ENCODE measurements around the gene IGF1R.

IGF1R gene

GRCh38 chr15:98712845-98713584 is 64.7 kb downstream of the IGF1R start:
- no peak for DNase-seq

- no peak for DNase-seq
Measured at GRCh38 chr15:98713585-98714001, 65.3 kb downstream of the IGF1R start.

- no peak for DNase-seq
Measured at GRCh38 chr15:98714922-98715321, 66.6 kb downstream of the IGF1R start.

DNA sequence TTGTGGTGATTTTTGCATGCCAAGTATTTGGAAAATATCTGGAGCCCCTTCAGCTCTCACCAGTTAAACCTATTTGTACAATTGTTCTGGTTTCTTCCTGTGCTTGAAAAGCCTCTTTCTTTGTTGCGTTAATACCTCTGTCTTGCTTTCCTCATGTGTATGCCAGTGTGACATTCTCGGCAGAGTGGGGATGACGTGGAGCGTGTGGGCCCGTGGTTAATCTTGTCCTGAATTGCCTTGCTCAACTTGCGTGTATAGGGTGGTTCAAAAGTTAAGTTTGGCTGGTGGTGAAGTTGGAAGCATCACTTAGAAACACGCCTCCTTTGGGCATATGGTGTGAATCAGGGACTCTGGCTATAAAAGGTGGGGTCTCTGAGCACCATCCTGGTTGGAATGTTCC is 67.1 kb downstream of the IGF1R start:
- no peak for DNase-seq

DNA sequence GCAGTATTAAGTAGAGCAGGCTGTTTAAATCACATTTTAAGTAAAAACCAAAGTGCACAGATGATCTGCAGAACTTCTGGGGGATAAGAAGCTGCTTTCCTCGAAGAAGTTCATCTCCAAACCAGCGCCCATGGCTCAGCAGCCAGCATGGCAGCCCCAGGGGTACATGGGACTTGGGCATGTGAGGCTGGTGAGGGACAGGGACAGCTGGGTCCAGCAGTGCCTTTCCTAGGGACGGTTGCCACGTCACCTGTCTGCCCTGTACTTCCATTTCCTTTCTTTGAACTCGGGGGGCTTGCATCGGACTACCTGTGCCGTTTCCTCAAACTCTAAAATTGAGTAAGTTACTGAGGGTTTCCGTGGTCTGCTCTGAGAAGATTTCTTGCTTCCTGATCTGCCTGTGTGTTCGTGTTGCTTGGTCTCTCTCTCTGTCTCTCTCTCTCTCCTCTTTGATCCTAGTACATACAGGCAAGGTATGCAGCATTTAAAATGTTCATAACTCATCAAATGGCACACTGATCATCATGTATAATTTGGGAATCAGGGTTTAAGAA is 67.6 kb downstream of the IGF1R start:
- no peak for DNase-seq

DNA sequence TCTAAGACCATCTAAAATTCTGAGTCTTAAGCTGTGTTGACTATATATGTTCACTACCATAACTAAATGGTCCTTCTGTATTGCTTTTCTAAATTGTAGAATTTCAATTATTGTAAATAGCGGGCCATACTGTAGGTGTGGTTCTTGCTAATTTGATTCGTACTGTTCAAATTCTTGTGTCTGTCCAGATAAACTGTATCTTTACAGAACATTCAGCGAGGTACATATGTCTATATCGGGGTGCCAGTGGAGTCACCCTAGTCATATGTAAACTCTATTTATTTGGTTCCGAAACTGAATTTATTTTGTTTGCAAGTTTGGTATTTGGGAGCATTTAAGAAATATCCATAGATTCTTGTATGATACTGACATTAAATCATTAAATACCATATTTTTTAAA is 69.0 kb downstream of the IGF1R start:
- DNase-seq = no peak

DNA sequence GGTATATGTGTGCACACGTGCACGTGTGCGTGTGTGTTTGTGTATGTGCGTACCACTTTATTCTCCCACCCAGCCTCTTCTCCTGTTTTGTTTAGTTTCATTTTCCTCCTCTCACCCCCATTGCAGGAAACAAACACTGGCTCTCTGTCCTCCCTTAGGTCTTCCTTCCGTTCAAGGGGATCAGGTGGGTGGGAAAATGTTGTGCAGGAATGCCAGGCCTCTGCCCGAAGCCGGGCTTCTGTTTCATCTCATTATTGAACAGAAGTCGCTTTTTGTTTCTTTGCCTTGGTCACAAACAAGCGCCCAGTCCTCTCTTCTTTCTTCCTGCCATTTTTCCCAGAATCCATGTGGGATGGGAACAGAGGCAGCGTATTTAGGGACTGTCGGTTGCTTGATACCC is 69.6 kb downstream of the IGF1R start:
- no peak for DNase-seq

- no peak for DNase-seq
Measured at GRCh38 chr15:98718426-98719136, 70.2 kb downstream of the IGF1R start.

- DNase-seq = no peak
Measured at GRCh38 chr15:98719137-98719740, 70.9 kb downstream of the IGF1R start.

GRCh38 chr15:98720031-98720430 is 71.7 kb downstream of the IGF1R start:
- no peak for DNase-seq

- no peak for DNase-seq
Measured at GRCh38 chr15:98720577-98721565, 72.5 kb downstream of the IGF1R start.

DNA sequence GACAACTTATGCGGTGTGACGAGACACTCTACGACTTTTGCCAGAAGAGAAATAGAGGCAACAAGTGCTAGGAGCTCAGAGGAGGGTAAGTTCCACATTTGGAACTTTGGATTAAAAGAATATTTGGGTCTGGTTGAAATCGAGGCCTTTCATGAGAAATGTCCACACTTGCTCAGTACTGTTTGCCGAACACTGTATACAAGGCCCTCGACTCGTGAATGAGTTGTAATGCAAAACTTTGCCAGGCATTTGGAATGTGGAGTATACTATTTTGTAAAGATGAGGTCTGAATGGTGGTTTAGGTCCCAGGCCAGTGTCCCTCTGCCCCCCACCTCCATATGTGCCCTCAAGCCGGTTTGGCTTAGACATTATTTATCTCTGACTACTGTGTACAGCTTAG is 73.9 kb downstream of the IGF1R start:
- no peak for DNase-seq

DNA sequence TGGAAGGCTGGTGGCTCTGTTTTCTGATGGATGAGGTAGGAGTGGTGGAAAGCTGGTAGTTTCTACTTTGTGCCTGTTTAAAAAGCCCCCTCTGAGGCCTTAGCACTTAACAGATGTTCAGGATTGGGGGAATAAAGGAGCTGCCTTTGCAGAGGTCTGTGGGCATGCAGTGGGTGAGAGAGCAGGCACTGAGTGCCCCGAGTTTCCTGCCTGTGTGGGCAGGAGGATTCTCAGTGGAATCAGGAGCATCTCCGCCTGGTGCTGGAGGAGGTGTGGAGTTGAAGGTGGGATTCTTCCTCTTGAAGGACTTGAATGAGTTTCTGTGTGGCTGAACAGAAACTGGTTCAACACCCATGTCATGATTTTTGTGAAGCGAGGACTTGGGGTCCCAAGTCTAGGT is 74.3 kb downstream of the IGF1R start:
- no peak for DNase-seq

- DNase-seq = no peak
Measured at GRCh38 chr15:98723195-98723594, 74.9 kb downstream of the IGF1R start.

DNA sequence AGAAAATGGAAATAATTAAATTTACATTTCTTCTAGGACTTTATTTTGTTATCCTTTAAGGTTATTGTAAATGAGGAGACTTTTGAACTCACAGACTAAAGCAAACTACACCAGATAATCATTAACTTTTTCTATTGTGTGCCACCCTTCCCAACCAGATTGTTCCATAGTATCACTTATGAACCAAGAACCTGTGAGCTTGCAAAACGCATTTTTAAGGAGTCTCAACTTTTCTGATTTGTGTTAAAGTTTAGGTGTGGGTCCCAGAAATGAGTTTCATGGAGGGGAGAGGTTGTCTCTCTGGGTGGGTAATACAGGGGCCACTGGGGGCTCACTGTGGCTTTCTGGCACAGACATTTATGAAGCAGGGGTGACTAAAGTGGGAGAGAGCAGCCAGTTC is 75.7 kb downstream of the IGF1R start:
- no peak for DNase-seq

GRCh38 chr15:98724494-98724893 is 76.2 kb downstream of the IGF1R start:
- DNase-seq = no peak

- no peak for DNase-seq
Measured at GRCh38 chr15:98725874-98726273, 77.5 kb downstream of the IGF1R start.

- DNase-seq = peak; percentile 58
Measured at GRCh38 chr15:98727115-98728040, 79.0 kb downstream of the IGF1R start.

- DNase-seq = no peak
Measured at GRCh38 chr15:98728082-98728810, 79.9 kb downstream of the IGF1R start.

GRCh38 chr15:98728811-98729160 is 80.4 kb downstream of the IGF1R start:
- DNase-seq = no peak
